ENCODE results near the gene DDIT4. TPM values are rescaled to one million over a fixed set of nuclear protein-coding genes. Genes with fewer than 3 reads are reported as not detected.

DDIT4 gene
- total and polyA plus RNA-seq, 2 of the 8 experiments (the other 6 are each of a cell fraction or from before 2014, with no cell fraction given) = 47.4 to 108 TPM

GRCh38 chr10:72320676-72321247, 47.0 kb downstream of the DDIT4 start (continued):
- 0 out of 4 replicates have a peak, but pooled peaks of 1 of the 2 experiments have one; percentile 22 for TF ChIP-seq HDAC2 (IDR thresholded peaks at IDR 0.05; ENCODE audit: borderline replicate concordance in 1 of 2, low read depth in 2 of 2, low read length in 2 of 2)

All from H1 (cell line).